GM12864 (cell line): ENCODE results near the gene ITGB6.

Source experiments
- DNase-seq: peaks from one replicate; pipeline ENCODE4 v3.0.0-alpha.2; 2011; ENCODE audit warnings: low read depth
- H3K4me3 ChIP-seq: 2 replicates; pipeline ENCODE4 v1.5.1; 2011; ENCODE audit warnings: mild to moderate bottlenecking, low read depth, low read length, control low read depth
- CTCF ChIP-seq: IDR thresholded peaks from 2 replicates; pipeline ENCODE4 v1.5.1; 2011; ENCODE audit warnings: low read depth, mild to moderate bottlenecking, moderate library complexity, low read length, control low read depth, inconsistent platforms; ENCODE audit errors: missing control alignments

ITGB6 gene

GRCh38 chr2:160110674-160111239 is 89.3 kb downstream of the ITGB6 start:
- no peak for DNase-seq
- H3K4me3 ChIP-seq: no peak overlapping the region
- no peak for TF ChIP-seq CTCF

- H3K4me3 ChIP-seq: no peak overlapping the region
- TF ChIP-seq CTCF: peak; percentile 78
- peak; percentile 38 for DNase-seq
Observed at GRCh38 chr2:160109939-160110673, 90.0 kb downstream of the ITGB6 start.

- no peak for TF ChIP-seq CTCF
- no peak overlapping the region for H3K4me3 ChIP-seq
- no peak for DNase-seq
Observed at GRCh38 chr2:160109243-160109642, 90.8 kb downstream of the ITGB6 start.

GRCh38 chr2:160108646-160109045 is 91.4 kb downstream of the ITGB6 start:
- no peak for DNase-seq
- no peak overlapping the region for H3K4me3 ChIP-seq
- TF ChIP-seq CTCF: no peak

- DNase-seq: no peak
- H3K4me3 ChIP-seq: no peak overlapping the region
- no peak for TF ChIP-seq CTCF
Observed at GRCh38 chr2:160105366-160105765, 94.7 kb downstream of the ITGB6 start.

GRCh38 chr2:160104115-160104514 is 96.0 kb downstream of the ITGB6 start:
- no peak overlapping the region for H3K4me3 ChIP-seq
- TF ChIP-seq CTCF: no peak
- DNase-seq: no peak

GRCh38 chr2:160097326-160097725 is 102.7 kb downstream of the ITGB6 start:
- TF ChIP-seq CTCF: no peak
- H3K4me3 ChIP-seq: no peak overlapping the region
- no peak for DNase-seq
